Uterus (tissue), 2 donors: Measurements from ENCODE around the gene P4HB.

Experiments
- CTCF ChIP-seq, 4 experiments: fragments of 200-600 bp in 2 of 4; fragments of 450-650 bp in 2 of 4; sonication (generic) in 2 of 4; IDR thresholded peaks; one replicate each; pipeline ENCODE4 v1.5.1; 2016 to 2019; ENCODE audit warnings: antibody characterized with exemption in 4 of 4, mild to moderate bottlenecking in 2 of 4, moderate library complexity in 1 of 4
- POLR2A ChIP-seq, 2 donors: fragments of 450-650 bp; IDR thresholded peaks; one replicate each; pipeline ENCODE4 v1.6.1; 2016; ENCODE audit warnings: antibody characterized with exemption in 2 of 2, mild to moderate bottlenecking in 1 of 2, moderate library complexity in 1 of 2

- TF ChIP-seq CTCF (IDR thresholded peaks at IDR 0.05) = no peak
- TF ChIP-seq POLR2A (IDR thresholded peaks at IDR 0.05) = no peak
These were observed 6.3 kb upstream of the P4HB start for GRCh38 chr17:81866440-81867169.
